Measurements from ENCODE around the gene IFIT2.
"Not testable (repeated sequence)": the region's sequence is repeated elsewhere in the genome, so short reads cannot be mapped to it uniquely, and the experiment has no call there.

Gene IFIT2

GRCh38 chr10:89309156-89310055 lies 7.6 kb downstream of the IFIT2 start:
- no peak for DNase-seq

GRCh38 chr10:89310056-89310893 lies 8.4 kb downstream of the IFIT2 start:
- no peak for DNase-seq

- DNase-seq = no peak
Observed at GRCh38 chr10:89312973-89313372, 11.1 kb downstream of the IFIT2 start.

- DNase-seq = no peak
Observed at GRCh38 chr10:89314676-89315075, 12.8 kb downstream of the IFIT2 start.

GRCh38 chr10:89318047-89318446 lies 16.2 kb downstream of the IFIT2 start:
- DNase-seq = not testable (repeated sequence)

- not testable (repeated sequence) for DNase-seq
Observed at GRCh38 chr10:89325081-89325480, 23.2 kb downstream of the IFIT2 start.

- DNase-seq = not testable (repeated sequence)
Observed at GRCh38 chr10:89325856-89326255, 24.0 kb downstream of the IFIT2 start.

- no peak for DNase-seq
Observed at GRCh38 chr10:89327803-89328441, 26.1 kb downstream of the IFIT2 start, which contains the start of gene IFIT3. Gene IFIT3 (plus strand): TSS chr10:89327997. CDS start chr10:89328074, 77 bp downstream.

- DNase-seq = no peak
Observed at GRCh38 chr10:89329151-89329550, 27.3 kb downstream of the IFIT2 start.

- DNase-seq = not testable (repeated sequence)
Observed at GRCh38 chr10:89330014-89330413, 28.2 kb downstream of the IFIT2 start.

GRCh38 chr10:89330537-89331212 lies 28.8 kb downstream of the IFIT2 start:
- no peak for DNase-seq

GRCh38 chr10:89331487-89332122 lies 29.8 kb downstream of the IFIT2 start:
- DNase-seq = not testable (repeated sequence)

- DNase-seq = peak; percentile 26
Observed at GRCh38 chr10:89332123-89332633, 30.3 kb downstream of the IFIT2 start.

- no peak for DNase-seq
Observed at GRCh38 chr10:89335226-89335625, 33.4 kb downstream of the IFIT2 start.

- DNase-seq = no peak
Observed at GRCh38 chr10:89336241-89336640, 34.4 kb downstream of the IFIT2 start.

- peak; percentile 26 for DNase-seq
Observed at GRCh38 chr10:89337484-89337883, 35.6 kb downstream of the IFIT2 start.

GRCh38 chr10:89338713-89339112 lies 36.9 kb downstream of the IFIT2 start:
- DNase-seq = no peak

- no peak for DNase-seq
Observed at GRCh38 chr10:89339875-89340274, 38.0 kb downstream of the IFIT2 start.

GRCh38 chr10:89341649-89342048 lies 39.8 kb downstream of the IFIT2 start:
- DNase-seq = no peak

GRCh38 chr10:89342206-89342958 lies 40.5 kb downstream of the IFIT2 start:
- DNase-seq = no peak
